HG03066 (cell line): ENCODE data around the gene HS3ST5.
"Not testable (repeated sequence)": the region's sequence is repeated elsewhere in the genome, so short reads cannot be mapped to it uniquely, and the experiment has no call there.

ENCODE experiments used
- ATAC-seq: cut with Tn5 transposase; IDR thresholded peaks from one replicate; pipeline ENCODE4 v1.9.1; 2021; ENCODE audit warnings: low read depth; ENCODE audit not compliant: unreplicated experiment

Gene HS3ST5

DNA sequence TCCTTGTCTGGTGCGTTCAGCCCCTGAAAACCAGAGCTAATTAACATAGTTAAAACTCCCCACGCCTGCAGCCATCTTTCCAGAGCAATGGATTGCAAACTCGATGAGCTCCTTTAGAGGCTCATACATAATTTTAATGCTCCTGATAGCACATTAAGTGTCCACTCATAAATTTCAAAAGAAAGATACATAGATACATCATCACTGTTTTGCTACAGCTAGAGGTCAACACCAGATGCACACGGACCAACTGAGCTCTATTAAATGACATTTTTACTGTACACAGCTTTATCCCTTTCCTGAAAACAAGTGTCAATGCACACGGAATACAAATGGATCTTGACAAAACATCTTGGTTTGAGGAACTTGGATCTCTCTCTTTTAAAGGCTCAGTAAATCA is 280.6 kb downstream of the HS3ST5 start:
- no peak for ATAC-seq

DNA sequence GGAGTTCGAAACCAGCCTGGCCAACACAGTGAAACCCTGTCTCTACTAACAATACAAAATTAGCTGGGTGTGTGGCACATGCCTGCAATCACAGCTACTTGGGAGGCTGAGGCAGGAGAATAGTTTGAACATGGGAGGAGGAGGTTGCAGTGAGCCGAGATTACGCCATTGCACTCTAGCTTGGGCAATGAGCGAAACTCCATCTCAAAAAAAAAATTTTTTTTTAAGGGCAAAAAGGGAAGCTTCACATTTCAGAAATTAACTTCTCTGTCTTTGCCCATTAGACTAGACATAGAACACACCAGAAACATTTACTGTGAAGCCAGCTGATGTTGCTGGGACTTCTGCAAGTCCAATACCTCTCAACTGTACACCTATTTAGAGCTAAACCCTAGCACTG is 281.1 kb downstream of the HS3ST5 start:
- ATAC-seq: no peak

DNA sequence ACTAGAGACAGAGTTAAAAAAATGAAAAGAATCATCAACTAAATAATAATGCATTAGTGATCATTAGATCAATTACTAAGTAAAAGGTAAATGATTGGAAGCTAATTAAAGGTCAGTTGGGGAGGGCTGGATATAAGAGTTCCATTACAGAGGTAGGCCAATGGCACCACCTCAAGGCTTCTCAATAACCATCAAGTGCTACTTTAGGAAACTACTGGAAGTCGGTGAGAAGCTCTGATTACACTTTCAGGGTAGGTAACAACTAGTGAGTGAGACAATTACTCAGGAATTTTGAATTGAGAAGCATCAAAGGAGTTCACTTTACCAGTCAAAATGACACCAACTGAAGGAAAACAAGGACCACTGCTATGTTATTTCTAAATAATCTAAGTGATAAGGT is 281.7 kb downstream of the HS3ST5 start:
- no peak for ATAC-seq

DNA sequence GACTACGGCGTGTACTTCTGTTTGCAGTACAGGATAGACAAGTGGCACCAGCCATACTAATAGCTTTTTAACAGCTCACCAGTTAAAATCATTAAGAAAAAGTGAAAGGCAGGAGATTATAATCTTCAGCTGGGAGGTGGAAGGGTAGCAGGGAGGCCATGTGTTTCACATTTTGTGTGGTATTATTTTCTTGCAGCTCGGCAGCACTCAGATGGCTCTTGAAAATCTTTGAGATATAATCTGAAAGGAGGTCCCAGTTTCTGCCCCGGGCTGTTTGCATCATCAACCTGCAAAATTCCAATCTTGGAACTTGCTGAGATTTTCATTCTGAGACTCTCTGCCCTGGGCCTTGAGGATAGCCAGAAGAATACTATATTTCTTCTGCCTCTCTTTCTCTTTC is 284.4 kb downstream of the HS3ST5 start:
- no peak for ATAC-seq

DNA sequence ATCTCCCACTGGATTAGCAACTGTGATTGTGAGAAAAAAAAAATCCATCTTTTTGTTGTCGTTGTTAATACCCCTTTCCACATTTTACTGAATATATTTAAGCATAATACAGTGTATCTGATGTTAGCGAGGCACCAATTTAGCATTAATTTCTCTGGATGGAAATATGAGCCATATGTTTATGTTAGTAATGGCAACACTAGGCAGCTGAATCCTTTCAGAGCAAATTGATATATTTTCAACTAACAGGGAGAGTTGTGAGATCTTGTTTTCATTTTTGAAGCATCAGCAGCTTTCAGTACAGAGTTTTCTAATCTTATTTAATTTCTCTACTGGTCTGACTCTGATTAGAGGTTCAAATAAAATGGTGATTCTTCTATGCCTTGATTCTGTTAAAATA is 287.1 kb downstream of the HS3ST5 start:
- no peak for ATAC-seq

DNA sequence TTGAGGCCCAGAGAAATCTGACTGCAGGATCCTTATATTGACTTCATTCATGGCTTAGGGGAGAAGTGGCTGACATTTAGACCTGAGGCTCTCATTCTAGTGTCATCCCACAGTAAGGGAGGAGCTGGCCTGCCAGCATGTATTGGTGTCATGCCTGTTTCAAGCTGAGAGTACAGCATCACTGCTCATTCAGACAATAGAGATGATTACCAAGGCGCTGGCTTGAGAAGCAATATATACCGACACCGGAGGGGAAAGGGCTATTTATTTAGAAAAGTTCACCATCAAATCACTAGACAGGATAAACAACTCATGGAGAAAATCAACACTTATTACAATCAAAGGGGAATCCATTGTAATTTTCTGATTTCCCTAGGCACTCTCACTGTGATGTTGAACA is 287.5 kb downstream of the HS3ST5 start:
- ATAC-seq: no peak

DNA sequence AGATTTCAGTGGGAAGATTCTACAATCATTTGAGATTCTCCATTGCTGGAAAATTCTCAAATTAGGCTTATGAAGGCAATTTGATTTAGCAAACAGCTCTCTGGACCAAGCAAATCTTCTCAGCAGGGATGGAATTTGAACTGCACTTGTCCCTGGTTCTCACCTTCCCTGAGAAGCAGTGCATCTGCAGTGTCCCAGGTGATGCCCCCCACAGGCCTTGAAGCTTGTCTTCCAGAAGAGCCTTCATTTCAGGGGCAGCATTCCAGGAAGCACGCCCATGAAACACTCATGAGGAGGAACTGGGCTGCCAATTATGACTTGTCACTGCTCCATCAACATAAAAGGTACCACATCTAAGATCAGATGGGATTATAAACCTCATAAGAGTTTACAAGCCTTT is 289.0 kb downstream of the HS3ST5 start:
- no peak for ATAC-seq

DNA sequence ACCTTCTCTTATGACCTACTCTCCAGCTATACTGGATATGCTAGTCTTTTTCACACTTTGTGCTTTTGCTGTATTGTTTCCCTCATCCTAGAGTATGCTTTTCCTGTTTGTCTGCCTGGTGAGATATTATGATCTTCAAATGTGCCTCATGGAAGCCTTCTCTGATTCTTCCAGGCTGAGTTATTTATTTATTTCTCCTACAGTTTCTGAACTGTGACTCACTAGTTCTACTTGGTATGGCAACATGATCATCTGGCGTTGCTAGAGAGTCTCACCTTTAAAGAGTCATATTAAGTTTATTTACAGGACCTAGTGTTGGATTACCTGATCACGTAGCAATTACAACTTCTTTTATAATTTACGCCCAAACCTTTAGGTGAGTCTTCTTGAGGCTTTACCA is 290.7 kb downstream of the HS3ST5 start:
- ATAC-seq: no peak

DNA sequence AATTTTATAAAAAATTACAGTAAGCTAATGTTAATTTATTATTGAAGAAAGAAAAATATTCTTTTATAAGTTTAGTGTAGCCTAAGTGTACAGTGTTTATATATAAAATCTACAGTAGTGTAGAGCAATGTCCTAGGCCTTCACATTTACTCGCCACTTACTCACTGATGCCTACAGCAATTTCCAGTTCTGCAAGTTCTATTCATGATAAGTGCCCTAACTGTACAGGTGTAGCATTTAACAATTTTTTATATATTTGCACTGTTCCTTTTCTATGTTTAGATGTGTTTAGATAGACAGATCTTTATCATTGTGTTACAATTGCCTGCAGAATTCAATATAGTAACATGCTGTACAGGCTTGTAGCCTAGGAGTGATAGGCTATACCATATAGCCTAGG is 291.8 kb downstream of the HS3ST5 start:
- ATAC-seq: no peak

DNA sequence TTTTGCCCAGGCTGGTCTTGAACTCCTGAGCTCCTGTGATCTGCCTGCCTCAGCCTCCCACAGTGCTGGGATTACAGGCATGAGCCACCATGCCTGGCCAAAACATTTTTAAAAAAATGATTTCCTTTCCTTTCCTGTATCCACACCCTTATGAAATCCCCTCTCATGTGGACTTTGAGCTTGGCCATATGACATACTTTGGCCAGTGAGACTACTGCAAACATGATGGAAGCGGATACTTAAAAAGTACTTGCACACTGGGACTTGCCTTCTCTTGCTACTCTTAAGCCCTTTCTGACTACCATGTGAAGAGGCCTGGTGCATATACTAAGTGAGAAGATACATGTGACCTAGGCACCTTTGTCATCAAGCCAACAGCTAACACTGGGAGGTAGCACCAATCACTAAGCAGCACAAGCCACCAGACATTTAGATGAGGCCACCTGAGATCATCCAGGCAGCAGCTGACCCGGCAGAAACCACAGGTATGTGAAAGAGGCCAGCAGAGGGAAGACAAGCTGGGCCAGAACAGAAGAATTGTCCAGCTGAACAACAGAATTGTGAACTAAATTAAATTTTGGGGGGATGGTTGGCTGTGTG is 293.4 kb downstream of the HS3ST5 start:
- ATAC-seq: no peak

DNA sequence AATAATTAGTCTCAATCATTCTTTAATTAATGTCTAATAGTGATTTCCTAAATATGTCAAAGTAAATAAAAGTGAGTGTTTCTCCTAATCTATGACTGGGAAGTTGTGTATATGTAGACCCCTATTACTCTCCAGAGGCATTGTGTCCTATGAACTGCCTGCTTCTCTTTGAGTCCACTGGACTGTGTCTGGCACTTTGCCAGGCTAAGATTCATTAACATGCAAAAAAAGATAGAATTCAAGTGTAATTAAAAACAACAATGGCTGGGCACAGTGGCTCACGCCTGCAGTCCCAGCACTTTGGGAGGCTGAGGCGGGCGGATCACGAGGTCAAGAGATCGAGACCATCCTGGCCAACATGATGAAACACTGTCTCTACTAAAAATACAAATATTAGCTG is 298.3 kb downstream of the HS3ST5 start:
- not testable (repeated sequence) for ATAC-seq

DNA sequence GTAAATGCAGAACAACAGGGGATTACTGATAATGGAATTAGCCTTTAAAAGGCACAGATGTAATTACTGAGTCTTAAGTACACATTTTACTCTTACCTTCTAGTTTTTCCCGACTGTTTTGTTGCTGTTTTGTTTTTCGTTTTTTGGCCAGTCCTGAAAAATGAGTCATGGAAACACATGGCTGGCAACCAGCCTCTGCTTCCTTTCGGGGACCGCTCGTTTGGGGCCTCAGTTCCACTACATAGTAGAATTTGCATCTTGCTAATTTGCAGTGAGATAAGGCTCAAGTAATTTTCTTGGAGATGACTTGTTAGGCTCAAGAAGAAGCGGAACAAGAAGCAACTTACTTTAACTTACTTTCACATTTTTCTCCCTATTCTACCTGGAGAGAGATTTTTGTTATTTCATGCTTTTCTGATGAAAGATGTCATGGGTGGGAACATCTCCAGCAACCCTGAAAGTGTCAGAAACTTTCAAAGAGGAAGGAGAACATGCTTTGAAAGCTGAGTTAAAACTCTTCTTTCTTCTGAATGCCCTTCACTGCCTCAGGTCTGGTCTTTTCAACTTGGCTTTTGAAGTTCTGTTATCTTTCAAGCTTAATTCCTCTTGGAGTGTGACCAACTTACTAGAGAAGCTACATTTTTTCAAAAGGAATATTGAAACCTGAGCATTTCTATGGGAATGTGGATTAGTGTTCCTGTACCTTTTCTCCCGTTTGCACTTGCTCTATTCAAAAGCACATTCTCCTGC is 300.4 kb downstream of the HS3ST5 start:
- ATAC-seq: no peak

DNA sequence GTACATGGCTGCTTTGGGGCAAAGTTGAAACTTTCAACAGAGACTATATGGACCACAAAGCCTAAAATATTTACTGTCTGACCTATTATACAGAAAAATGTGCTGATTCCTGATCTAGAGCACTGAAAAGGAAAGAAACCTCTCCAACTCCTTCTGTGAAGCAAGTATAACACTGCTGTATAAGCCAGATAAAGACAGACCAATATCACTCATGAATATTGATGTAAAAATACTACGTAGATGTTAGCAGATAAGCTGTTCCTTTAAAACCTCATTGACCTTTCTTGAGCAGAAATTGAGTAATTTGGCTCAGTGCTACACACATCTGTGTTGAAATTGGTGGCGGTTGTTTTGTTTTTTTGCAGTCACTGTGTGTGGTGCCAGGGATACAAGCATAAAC is 302.0 kb downstream of the HS3ST5 start:
- ATAC-seq: no peak

DNA sequence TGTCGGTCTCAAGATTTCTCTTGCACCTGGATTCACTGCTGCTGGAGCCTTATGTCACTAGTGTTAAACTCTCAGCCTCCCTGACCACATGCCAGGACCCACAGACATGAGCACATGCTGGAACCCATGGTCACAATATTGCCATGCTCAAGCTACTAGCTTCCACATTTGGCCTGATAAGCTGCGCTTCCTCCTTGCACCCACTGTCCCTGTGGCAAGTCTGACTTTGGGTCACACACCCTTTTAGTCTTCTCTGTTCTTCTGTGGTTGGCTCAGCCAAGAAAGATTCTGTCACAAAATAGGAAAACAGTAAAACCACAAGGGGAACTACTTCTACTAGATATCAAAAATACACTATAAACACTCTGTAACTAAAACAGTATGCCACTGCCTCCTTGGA is 303.0 kb downstream of the HS3ST5 start:
- no peak for ATAC-seq

DNA sequence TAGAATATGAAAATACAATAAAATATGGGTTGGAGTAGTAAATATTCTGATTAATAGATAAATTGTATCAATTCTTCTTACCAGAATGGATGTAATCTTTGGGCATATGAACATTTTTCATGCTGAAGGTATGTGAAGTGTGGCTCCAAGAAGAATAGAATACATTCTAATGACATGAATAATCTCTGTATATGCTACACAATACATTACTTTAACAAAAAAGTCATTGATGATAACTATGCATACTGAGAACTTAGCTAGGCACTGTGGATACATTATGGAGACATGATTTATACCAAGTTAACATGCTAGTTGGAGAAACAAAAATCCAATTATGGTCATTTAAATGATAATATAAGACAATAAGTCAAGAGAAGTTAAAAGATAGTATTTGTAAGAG is 309.2 kb downstream of the HS3ST5 start:
- ATAC-seq: no peak

DNA sequence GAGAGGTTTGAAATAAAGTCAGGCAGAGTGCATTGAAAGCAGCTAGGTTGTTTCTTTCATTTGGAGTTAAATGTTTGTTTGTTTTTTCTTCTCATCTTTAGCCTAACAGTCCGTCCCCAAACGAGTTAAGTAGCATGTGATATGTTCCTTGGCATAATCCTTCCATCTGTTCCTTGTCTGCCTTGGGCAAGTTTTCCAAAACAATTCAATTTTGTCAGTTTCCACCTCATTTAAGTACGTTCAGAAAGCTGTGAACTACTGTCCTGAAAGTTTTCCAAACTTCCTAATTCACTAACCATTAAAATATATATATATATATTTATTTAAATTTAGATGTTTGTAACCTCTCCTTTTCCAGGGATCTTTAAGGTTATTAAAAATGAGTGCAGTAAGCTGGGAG is 310.1 kb downstream of the HS3ST5 start:
- no peak for ATAC-seq

DNA sequence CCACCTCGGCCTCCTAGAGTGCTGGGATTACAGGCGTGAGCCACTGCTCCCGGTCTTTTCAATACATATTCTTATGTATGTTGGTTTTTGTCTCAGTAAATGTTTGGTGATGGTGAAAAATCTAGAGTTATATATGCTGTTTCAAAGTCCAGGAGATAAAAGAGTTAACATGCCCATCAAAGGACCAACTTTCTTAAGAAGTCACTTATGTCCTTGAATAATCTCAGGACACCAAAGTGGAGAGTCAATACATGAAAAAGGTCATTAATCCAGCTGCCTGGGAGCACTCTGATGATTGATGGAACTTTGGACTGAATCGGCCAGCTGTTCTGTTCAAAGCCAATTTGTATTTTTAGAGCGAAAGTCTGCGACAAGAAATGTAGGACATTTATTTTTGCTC is 312.1 kb downstream of the HS3ST5 start:
- ATAC-seq: no peak

DNA sequence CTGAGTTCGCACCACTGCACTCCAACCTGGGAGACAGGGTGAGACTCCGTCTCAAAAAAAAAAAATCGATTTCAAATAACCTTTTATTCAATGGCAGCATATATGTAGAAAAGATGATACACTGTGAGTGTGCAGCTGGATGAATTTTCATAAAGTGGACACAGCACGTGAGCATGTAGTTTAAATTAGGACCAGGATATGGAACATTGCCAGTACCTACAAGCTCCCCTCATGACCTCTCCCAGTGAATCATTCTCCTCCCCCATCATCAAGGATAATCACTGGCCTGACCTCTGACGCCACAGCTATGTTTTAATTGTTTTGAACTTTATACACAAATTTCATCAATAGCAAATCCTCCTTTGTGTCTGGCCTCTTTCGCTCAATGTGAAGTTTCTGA is 318.1 kb downstream of the HS3ST5 start:
- no peak for ATAC-seq

DNA sequence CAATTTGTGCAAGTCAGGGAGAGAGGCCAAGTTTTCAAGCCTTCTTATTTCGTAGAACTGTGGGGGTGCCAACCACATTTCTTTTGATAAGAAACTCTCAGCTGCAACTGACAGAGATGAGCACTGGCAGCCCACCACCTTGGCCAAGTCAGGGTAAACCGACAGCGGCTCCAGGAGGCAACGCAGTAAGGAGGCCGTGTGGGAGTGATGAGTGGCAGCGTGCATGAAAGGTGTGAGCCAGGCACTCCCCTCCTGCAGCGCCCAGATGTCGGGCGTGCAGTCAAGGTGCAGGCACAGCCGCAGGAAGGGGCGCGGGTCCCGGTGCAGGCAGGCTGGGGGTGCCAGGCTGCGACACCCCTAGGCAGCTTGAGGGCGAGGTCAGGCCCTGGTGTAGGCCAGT is 322.6 kb downstream of the HS3ST5 start:
- ATAC-seq: no peak

DNA sequence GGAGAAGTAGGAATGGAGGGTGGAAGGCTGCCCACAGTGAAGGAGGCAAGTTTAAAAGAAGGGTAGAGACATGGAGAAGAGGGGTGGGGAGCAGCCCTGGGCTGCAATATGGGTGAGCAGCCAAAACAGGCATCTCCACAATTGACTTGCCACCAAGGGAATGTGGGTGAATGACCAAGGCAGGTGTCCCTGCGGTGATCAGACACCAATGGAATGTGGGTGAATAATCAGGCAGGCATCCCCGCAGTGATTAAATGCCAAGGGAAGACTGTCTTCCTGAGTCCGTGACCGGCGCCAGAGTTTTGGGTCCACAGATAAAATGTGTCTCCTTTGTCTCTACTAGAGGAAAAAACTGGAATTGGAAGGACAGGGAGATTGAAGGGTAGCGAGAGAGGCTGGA is 325.7 kb downstream of the HS3ST5 start:
- ATAC-seq: not testable (repeated sequence)

DNA sequence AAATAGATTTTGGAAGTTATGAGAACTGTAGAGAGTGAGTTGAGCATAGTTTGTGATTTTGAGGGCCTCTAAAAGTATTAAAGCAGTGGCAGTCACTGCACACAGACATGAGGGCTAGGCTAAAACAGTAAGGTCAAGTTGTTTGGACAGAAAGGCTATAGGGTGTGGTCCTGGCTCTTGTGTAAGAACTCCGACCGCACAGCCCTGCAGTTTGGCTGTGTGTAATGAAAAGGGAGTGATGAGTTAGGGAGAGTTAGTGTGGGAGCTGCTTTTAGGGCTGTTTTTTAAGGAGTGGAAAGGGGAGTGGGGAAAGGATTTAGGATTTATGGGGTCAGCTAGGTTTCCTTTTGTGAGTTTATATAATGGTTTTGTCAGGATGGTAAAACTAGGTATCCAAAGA is 328.7 kb downstream of the HS3ST5 start:
- not testable (repeated sequence) for ATAC-seq

DNA sequence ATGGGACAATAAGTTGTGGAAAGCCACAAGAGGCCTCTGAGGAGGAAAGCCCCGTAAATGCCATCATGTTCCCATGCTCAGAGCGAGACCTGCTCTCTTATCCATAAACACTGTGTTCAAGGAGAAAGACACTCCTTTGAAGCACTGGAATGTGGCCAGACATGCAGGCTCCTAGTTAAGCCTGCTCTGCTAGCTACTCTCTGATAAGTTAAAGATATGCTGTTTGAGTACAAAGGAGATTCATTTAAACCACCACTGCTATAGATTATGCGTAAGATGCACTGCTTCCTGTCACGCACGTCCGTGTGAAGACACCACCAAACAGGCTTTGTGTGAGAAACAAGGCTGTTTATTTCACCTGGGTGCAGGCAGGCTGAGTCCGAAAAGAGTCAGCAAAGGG is 331.3 kb downstream of the HS3ST5 start:
- not testable (repeated sequence) for ATAC-seq

DNA sequence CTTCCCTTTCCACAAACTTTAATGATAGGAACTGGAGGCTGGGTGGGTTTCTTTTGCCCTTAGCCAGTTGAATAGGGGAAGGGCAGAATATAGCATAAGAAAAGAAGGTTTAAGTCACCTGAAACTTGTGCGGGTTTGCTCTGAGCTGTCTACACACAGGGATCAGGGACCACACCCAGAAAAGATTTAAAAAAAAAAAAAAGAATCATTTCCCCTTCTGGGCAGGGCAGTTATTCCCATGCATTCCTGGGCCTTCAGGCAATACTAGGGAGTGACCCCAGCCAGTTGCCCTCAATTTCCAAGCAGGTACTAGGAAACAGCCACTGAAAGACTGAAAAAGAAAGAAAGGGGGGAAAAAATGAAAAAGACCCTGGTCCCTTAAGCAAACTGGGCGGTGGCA is 332.3 kb downstream of the HS3ST5 start:
- ATAC-seq: no peak
